Measurements from ENCODE around the gene ADAMTS5.

Gene ADAMTS5

DNA sequence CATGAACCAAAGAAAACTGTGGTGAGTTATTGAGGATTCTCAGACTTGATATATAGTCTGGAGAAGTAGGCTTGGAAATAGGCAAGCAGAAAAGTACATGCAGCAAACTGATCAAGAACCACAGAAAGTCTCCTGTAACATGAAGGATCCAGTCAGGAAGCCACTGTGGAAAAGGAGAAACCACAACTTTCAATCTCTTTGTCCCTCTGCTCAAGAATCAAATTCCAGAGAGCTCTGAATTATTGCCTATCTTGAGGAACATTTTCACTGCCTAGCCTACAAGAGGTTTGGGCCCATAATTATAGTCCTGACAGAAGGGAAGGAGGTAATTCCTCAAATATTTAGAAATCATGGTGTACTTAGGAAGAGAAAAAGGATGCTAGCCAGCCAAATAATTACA, 78.6 kb downstream of the ADAMTS5 start:
- DNase-seq (ENCODE audit: low read depth in 2 of 3, low spot score in 2 of 3): no peak

GRCh38 chr21:26887251-26887650, 79.6 kb downstream of the ADAMTS5 start:
- no peak for DNase-seq (ENCODE audit: low read depth in 2 of 3, low spot score in 2 of 3)

- DNase-seq (ENCODE audit: low read depth in 2 of 3, low spot score in 2 of 3): no peak
Observed at GRCh38 chr21:26884436-26884835, 82.5 kb downstream of the ADAMTS5 start.

GRCh38 chr21:26883768-26884167, 83.1 kb downstream of the ADAMTS5 start:
- DNase-seq (ENCODE audit: low read depth in 2 of 3, low spot score in 2 of 3): no peak

DNA sequence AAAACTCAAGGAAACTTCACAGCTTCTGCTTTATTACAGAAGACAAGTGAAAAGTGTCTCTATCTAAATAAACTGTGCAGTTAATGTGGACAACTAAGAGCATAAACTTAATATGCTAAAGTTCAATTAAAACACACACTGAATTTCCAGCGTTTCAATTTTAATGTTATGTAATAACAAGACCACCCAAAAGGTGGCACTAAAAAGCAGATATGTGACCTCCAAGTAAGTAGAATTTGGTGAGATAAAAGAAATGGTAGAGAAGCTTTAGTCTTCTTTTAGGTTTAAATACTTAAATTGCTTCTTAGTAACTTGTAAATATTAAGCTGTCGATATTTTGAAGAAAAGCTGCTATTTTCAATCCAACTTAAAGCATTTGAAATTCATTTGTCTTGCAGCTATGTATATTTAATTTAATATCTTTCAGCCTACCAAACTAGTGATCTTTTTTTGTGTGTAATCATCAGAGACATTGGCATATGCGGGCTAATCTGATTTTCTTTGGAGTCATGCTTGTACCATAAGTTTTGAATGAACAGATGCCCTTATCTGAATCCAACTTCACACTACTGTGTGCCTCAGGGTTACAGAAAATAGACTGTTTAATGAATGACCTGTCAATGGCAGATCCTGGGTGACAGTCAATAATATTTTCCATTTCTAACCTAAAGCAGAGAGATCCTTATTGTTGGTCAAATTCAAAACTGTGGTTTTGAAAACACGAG, 85.2 kb downstream of the ADAMTS5 start:
- no peak for DNase-seq (ENCODE audit: low read depth in 2 of 3, low spot score in 2 of 3)

DNA sequence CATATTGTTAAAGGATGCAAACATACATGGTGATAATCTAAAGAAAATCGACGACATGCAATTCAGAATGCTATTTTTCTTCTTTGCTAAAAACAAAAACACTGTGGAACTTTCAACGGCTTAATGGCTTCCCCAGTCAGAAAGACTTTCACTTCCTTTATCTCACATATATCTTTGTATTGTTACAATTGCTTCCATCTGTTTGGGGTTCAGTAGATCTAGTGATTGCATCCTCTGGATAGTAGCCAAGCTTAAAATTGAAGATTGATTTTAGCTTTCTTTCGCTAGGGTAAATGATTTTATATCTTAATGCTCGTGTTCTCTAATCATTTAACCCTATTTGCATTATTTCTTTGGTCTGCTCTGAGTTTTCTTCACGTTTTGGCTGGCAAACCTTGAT, 89.9 kb downstream of the ADAMTS5 start:
- no peak for DNase-seq (ENCODE audit: low read depth in 2 of 3, low spot score in 2 of 3)

DNA sequence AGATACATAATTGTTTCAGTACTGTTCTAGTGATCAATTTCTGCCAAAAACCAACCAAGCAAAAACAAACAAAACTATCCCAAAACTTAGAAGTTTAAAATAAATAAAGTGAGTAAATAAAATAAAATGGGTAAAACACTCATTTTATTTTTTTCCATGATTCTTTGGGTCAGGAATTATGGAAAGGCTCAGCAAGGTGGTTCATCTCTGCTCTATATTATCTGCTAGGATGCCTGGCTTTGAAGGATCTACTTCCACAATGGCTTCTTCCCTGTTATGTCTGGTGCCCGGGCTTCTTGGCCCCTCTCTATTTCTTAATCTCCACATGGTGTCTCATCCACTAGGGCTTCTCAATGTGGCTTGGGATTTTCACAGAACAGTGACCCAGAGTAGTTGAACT, 92.5 kb downstream of the ADAMTS5 start:
- DNase-seq (ENCODE audit: low read depth in 2 of 3, low spot score in 2 of 3): no peak

Measured in activated CD8-positive, alpha-beta memory T cell treated with anti-CD3 and anti-CD28 coated beads for 48 hours (primary cell).